Stimulated activated CD8-positive, alpha-beta memory T cell treated with anti-CD3 and anti-CD28 coated beads, Interleukin-15, amount 100 ng/mL, for 1 hour (primary cell): ENCODE measurements around the gene PRKCH.

Experiments used
- DNase-seq: peaks from one replicate; pipeline ENCODE4 v3.0.0-alpha.2; 2020; ENCODE audit warnings: low read depth

The PRKCH gene

DNA sequence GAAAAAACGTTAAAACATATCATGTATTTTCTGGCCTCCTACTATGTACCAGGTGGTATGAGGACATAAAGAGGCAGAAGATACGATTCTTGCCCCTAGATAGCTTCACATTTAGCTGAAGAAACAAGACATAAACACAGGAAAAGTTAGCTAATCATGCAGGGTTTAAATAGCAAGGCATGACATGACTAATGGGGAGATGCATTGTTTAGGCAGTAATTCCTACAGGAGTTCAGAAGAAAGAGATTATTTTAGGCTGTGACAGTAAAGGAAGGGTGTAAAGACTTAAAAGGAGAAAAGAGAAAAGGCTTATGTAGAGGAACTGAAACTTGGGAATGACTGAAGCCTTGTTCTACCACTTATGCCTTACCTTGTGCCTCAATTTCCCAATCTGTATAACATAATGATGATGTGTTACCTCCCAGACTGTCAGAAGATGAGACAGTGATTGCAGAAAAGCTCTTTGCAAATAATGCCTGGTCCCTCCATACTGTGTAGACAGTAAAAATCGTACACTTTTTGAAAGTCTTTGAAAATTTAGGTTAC is 44.4 kb downstream of the PRKCH start:
- DNase-seq, result no peak

- DNase-seq, result no peak
Observed at GRCh38 chr14:61368114-61368710, 46.8 kb downstream of the PRKCH start.

- DNase-seq, result no peak
Observed at GRCh38 chr14:61368781-61369453, 47.5 kb downstream of the PRKCH start.

- no peak for DNase-seq
Observed at GRCh38 chr14:61369454-61369810, 48.1 kb downstream of the PRKCH start.

DNA sequence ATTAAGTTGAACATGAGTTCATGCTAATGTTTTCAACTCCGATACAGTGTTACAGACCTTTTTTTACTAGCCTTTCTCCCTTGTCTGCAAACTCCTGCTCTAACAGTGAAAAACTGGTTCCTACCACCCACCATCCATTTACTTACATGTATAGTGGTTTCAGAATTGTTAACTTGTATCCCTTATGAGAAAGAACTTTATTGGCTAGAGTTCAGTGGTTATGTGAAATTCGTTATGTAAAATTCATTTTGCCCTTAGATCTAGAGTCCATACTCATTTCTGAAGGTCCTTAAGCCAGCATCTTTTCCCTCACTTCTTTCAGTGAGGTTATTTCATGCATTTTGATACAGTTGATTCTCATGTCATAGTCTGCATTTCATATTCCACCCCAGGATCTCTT is 51.0 kb downstream of the PRKCH start:
- DNase-seq, result no peak

GRCh38 chr14:61372842-61373555 is 51.6 kb downstream of the PRKCH start:
- DNase-seq, result no peak

DNA sequence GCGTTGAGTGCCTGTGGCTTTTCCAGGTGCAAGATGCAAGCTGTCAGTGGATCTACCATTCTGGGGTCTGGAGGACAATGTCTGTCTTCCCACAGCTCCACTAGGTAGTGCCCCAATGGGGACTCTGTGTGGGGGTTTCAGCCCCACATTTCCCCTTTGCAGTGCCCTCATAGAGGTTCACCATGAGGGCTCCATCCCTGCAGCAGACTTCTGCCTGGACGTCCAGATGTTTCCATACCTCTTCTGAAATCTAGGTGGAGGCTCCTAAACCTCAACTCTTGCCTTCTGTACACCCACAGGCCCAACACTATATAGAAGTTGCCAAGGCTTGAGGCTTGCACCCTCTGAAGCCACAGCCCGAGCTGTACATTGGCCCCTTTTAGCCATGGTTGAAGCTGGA is 52.9 kb downstream of the PRKCH start:
- DNase-seq, result no peak

DNA sequence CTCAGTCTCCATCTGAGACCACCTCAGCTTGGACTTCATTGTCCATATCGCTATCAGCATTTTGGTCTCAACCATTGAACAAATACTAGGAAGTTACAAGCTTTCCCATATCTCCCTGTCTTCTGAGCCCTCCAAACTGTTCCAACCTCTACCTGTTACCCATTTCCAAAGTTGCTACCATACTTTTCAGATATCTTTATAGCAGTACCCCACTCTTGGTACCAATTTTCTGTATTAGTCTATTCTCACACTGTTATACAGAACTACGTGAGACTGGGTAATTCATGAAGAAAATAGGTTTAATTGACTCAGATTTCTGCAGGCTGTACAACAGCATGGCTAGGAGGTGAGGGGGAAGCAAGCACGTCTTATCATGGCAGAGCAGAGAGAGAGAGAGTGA is 53.8 kb downstream of the PRKCH start:
- DNase-seq, result no peak

GRCh38 chr14:61376314-61376713 is 54.9 kb downstream of the PRKCH start:
- no peak for DNase-seq

GRCh38 chr14:61377749-61378148 is 56.4 kb downstream of the PRKCH start:
- no peak for DNase-seq

DNA sequence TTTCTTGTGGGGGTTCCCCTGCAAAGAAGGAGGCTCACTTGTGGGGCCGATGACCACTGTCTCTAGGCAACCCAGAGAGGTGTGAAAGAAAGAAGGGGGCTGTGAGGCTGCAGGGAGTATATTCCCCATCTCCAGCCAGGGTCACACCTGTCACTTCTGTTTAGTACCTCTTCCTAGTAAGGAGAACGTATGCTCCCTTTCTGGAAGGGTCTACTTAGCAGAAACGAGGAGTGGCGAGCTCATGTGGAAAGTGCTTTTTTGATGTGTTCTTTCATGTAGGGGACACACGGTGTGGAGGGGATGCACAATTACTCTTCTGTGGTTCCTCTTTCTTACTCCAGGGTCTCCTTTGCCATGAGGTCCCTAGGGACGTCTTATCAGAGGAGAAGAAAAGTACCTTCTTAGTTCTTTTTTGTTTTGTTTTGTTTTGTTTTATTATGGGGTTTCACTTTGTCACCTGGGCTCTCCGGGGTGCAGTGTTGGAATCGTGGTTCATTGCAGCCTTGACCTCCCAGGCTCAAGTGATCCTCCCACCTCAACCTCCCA is 58.3 kb downstream of the PRKCH start:
- DNase-seq, result no peak

GRCh38 chr14:61380984-61381383 is 59.6 kb downstream of the PRKCH start:
- DNase-seq, result no peak

- DNase-seq, result no peak
Observed at GRCh38 chr14:61381553-61381952, 60.2 kb downstream of the PRKCH start.

DNA sequence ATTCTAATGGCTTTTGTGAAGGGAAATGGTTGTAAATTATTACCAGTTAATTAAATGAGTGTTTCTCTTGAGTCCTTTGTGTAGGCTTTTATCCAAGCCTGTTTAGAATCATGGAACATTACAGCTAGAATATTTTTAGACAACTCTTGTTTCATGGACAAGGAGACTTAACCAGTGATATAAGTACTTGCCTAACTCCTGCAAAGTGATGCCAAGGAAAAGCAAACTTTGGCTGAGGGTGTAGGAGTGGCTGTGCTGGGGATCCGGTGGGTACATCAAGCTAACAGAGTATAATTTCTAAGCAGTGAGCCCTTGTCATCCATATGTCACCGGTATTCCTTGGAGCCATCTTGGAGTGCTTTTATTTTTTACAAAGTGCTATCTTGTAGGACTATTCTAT is 61.5 kb downstream of the PRKCH start:
- DNase-seq, result no peak

- DNase-seq, result no peak
Observed at GRCh38 chr14:61385002-61385685, 63.8 kb downstream of the PRKCH start.

GRCh38 chr14:61386173-61386772 is 64.9 kb downstream of the PRKCH start:
- DNase-seq, result no peak

DNA sequence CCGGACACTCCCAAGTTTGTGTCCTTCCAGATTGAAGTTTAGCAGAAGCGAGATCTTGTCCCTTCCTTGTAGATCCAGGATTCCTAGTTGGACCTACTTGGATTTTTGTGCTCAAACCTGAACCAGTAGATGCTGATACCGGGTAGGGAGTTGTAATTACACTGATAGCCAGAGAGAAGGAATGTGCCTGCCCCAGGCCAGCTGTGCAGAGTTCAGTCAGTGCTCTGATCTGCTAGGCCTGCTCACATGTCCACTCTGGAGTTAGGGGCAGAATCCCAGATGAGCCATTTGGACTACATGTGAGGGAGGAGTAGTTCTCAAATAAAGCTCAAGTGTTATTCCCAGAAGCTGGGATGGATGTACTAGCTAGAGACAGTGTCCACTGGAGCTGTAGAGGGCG is 65.7 kb downstream of the PRKCH start:
- no peak for DNase-seq

DNA sequence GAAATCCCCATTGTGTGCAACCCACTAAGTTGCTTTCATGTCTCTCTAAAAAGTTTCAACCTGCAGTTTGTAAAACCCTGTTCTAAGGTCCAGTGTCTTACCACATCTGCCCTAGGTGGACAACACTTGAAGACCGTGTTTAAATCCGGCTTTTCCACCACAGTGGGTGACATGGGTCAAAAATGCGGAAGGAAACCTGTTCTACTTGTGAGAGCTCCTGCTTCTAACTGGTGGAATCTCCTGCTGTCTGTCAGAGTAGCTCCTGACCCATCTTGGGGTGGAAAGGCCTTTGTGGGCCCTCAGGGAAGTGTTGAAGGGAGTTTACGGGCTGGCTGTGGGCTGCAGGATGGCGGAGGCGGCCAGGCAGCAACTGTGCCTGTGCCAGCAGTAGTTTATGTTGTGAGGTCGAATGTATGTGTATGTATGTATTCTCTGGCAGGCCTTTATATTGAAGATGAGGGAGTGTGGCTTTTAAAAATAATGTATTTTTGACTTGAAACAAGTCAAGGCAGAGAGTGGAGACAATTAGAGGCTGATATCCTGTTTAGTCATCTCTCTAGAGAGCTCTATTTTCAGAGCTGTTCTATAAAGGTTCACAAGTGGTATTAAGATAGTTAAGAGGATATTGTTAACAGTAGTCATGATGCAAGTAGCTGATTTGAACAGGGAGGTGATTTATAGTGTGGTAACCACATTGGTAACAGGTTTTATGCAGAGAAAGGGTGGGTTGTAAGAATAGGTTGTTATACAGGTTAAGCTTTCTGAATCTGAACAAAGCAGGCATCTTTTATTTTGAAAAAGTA is 67.0 kb downstream of the PRKCH start:
- DNase-seq, result no peak

DNA sequence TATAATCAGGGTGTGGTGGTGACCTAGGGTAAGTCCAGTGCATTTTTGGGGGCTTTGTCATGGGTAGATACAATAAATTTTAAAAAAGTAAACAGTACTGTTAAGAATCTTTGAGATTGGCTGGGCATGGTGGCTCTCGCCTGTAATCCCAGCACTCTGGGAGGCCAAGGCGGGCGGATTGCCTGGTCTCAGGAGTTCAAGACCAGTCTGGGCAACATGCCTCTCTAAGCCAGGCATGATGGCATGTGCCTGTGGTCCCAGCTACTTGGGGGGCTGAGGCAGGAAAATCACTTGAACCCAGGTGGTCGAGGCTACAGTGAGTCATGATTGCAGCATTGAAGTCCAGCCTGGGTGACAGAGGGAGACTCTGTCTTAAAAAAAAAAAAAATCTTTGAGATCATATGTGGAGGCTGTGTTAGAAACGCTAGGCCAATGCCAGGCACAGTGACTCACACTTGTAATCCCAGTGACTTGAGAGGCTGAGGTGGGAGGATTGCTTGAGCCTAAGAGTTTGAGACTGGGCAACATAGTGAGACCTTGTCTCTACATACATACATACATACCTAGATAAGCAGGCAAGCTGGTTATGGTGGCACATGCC is 67.7 kb downstream of the PRKCH start:
- DNase-seq, result no peak

DNA sequence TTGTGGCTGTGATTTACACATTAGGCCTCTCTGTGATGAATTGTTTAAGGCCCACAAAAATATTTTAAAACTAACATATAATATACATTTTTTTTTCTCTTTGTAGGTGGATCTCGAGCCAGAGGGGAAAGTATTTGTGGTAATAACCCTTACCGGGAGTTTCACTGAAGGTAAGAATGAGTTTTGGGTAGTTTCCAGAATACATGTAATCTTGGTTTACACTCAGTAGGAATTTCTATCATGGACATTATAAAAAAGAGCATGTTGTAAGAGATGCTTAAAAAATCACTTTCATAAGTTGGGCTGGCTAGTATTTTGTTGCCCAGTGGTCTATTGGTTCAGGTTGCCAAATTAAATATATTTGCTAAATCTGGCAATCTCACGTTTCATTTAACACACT is 69.7 kb downstream of the PRKCH start:
- no peak for DNase-seq

DNA sequence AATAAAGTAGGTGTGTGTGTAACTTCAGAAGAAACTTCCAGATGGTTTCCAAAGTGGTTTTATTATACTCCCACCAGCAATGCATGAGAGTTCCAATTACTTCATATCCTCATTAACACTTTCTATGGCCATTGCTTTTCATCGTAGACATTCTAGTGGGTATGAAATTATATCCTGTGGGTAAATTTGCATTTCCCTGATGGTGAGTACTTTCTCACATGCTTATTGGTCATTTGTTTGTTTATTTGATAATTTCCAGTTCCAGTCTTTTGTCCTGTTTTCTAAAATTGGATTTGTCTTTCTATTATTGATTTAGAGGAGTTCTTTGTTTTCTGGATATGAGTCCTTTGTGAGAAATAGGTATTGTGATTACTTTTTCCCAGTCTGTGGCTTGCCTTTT is 70.9 kb downstream of the PRKCH start:
- DNase-seq, result no peak
